Stimulated activated CD4-positive, alpha-beta T cell treated with anti-CD3 and anti-CD28 coated beads, Interleukin-15, amount 100 ng/mL, for 48 hours (primary cell): Measurements from ENCODE around the gene PIGO.

Experiments
- DNase-seq, 2 donors: peaks; one replicate each; pipeline ENCODE4 v3.0.0-alpha.2; 2020; ENCODE audit warnings: low read depth in 2 of 2

Gene PIGO

GRCh38 chr9:35071814-35072460 lies 24.5 kb downstream of the PIGO start:
- DNase-seq = peak; percentile 60 to 63

- DNase-seq = no peak
These were observed 25.3 kb downstream of the PIGO start for GRCh38 chr9:35070823-35071813.

- DNase-seq = no peak
These were observed 27.4 kb downstream of the PIGO start for GRCh38 chr9:35069020-35069419.

DNA sequence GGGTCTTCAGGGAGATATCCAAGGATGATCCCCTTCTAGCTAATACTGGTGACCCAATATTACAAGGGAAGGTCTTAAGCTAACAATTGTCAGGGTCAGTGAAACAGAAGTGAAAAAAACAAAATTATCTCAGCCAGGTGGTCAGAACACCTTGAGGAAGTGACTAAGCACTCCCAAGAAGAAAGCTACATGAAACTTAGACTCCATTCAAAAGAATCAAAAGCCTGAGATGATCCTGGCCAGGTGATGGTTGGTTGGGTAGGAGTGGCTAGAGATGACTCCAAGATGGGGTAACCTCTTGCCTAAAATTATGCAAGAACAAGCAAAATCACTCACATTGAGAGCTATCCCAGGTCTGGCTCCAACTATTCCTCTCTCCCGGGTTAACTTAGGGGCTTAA lies 29.3 kb downstream of the PIGO start:
- no peak for DNase-seq

- no peak for DNase-seq
These were observed 35.7 kb downstream of the PIGO start for GRCh38 chr9:35060548-35061207.

DNA sequence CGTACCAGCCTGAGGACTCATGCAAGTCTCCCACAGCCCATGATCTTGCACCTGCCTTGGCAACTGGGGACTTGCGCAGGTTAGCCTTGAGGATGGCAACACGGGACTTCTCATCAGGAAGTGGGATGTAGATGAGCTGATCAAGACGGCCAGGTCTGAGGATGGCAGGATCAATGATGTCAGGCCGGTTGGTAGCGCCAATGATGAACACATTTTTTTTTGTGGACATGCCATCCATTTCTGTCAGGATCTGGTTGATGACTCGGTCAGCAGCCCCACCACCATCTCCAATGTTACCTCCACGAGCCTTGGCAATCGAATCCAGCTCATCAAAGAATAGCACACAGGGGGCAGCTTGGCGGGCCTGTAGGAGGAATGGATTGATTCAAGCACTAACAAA lies 37.0 kb downstream of the PIGO start:
- DNase-seq = no peak

- DNase-seq = no peak
These were observed 39.1 kb downstream of the PIGO start for GRCh38 chr9:35057271-35057620.

GRCh38 chr9:35056571-35057270 lies 39.7 kb downstream of the PIGO start:
- no peak for DNase-seq

- no peak for DNase-seq
These were observed 41.3 kb downstream of the PIGO start for GRCh38 chr9:35054871-35055644.

GRCh38 chr9:35054185-35054835 lies 42.1 kb downstream of the PIGO start:
- no peak for DNase-seq

DNA sequence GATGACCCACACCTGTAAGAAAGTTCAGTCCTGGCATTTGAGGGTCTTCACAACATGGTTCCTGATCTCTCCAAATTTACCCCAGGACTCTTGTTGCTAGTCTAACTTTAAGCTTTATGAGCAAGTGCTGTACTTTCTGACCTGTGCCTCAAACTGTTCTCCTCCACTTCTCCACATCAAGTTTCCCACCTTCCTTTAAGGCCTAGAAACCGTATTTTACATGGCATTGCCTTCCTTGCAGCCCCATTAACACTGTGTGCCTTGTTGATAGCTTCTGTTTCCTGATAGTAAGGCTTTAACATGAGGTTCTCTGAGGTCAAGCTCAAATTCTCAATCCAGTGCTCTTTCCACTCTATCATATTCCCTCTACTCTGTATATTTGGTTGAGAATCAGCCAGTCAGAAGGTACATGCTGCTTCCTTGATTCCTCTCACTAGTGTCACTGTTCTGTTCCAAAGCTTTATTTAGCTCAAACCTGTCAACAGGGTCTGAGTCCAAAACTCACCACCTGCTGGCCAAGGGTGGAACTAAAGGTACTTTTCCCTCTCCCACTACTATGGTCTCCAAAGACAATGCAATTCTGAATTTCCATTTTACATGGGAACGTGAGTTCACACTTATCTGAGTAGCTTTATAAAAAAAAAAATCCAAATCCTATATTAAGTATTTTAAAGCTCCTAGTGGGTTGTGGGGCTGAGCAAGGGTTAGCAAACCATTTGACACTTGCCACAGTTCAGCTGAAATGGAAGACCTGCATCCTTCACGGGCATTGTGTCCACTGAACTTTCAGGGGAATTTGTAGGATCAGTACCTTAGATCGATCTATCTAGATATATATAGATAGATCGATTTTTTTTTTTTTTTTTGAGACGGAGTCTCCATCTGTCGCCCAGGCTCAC lies 45.1 kb downstream of the PIGO start:
- DNase-seq = peak in 1 of 2 donors; percentile 36

GRCh38 chr9:35048511-35048910 lies 47.9 kb downstream of the PIGO start:
- DNase-seq = no peak

DNA sequence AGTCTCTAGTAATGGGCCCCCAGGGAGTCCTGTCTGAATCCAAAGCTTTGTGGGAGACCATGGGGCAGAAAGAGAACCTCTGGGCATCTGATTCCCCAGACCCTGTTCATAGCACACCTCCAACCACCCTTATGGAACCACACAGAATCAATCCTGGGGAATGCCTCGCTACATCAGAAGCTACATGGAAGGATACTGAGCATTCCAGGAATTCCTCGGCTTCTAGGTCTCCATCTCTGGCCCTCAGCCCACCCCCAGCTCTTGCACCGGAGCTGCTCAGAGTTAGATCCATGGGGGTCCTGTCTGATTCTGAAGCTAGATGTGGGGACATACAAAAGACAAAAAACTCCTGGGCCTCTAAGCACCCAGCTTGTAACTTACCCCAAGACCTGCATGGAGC lies 52.3 kb downstream of the PIGO start:
- DNase-seq = no peak

DNA sequence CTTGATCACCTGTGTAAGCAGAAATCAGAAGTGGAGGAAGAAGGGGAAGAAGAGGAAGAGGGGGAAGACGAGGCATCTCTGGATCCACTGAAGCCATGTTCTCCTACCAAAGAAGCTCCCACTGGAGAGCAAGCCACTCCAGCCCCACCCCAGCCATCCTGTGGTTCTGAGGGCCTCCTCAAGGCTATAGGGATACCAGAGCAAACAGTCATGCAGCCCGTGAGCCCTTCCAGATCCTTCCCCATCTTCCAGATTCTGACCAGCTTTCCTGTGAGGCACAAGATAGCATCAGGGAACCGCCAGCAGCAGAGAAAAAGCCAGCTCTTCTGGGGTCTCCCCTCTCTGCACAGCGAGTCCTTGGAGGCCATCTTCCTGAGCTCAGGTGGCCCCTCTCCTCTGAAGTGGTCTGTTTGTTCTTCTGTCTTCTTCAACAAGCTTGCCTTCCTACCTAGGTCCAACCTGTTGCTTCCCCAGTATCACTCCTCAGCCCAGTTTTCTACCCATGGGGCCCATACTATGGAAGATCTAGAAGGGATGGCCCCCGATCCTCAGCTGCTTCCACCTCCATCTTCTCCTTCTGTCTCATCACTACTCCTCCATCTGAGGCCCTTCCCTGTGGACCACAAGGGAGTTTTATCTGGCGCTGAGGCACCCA lies 53.4 kb downstream of the PIGO start:
- no peak for DNase-seq

DNA sequence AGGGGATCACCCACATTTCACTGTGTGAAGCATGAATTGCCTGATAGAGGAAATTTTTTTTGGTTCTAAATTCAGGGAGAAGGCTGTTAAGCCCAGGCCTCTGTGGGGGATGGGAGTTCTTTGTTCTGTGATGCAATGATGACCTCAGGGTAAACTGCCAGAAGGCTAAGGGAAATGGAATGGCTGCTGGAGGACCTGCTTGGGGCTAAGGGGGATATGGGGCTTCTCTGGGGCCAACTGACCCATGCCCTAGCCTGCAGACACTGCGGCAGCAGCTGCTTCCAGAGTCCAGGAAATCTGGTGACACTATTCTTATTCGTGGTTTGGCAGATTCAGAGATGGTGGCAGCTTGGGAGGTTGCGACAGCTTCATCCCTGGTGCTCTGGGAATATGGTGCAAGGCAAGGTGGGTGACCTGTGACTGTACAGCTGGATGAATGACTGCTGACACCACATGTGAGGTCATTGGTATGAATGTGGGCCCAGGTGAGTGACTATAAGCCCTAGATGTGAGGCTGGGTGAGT lies 54.2 kb downstream of the PIGO start:
- no peak for DNase-seq
